Caco-2 (cell line): Measurements from ENCODE around the gene ETV6. TPM values are rescaled to one million over a fixed set of nuclear protein-coding genes. Genes with fewer than 3 reads are reported as not detected.

ENCODE experiments used
- BruUV-seq: library from RNA; stranded (reverse); fragments of 400-500 nt; replicated peaks from 2 replicates; lab custom pipeline; 2021; lab: Mats Ljungman, UMichigan
- CTCF ChIA-PET: fragments of 300-600 bp; sonication (Branson Sonifier 250); formaldehyde crosslinking; loops from one replicate; lab custom pipeline; 2022; ENCODE audit warnings: antibody characterized with exemption; lab: Charles Lee
- POLR2A ChIA-PET: fragments of 300-600 bp; sonication (Branson Sonifier 250); formaldehyde crosslinking; loops from one replicate; lab custom pipeline; 2022; ENCODE audit warnings: antibody characterized with exemption; lab: Charles Lee
- DNase-seq, 2 experiments: peaks; one replicate each; pipeline versions ENCODE4 v3.0.0 to v3.0.0-alpha.2; 2020 to 2022
- H3K27me3 ChIP-seq: replicated peaks from 2 replicates; pipeline ENCODE4 v1.6.0; 2011; ENCODE audit warnings: low read length; ENCODE audit not compliant: control insufficient read depth, insufficient read depth
- H3K36me3 ChIP-seq: 2 replicates; pipeline ENCODE4 v1.5.1; 2011; ENCODE audit warnings: low read length; ENCODE audit not compliant: control insufficient read depth, insufficient read depth
- H3K4me1 ChIP-seq: fragments of 250-450 bp; sonication (Bioruptor Pico); 2 replicates; pipeline ENCODE4 v1.5.1; 2020; ENCODE audit warnings: mild to moderate bottlenecking
- H3K4me3 ChIP-seq: 2 replicates; pipeline ENCODE4 v1.5.1; 2011; ENCODE audit warnings: low read depth, mild to moderate bottlenecking, control low read depth, low read length
- H3K9me3 ChIP-seq: fragments of 250-450 bp; sonication (Bioruptor Pico); 2 replicates; pipeline ENCODE4 v1.5.1; 2020; ENCODE audit warnings: mild to moderate bottlenecking, moderate library complexity
- H3K27ac Mint-ChIP-seq: one replicate; pipeline ENCODE4 v1.8.0; 2022; ENCODE audit warnings: mixed read lengths; ENCODE audit not compliant: unreplicated experiment
- H3K27me3 Mint-ChIP-seq: one replicate; pipeline ENCODE4 v1.8.0; 2022; ENCODE audit warnings: mixed read lengths; ENCODE audit not compliant: insufficient read depth, unreplicated experiment
- H3K36me3 Mint-ChIP-seq: one replicate; pipeline ENCODE4 v1.8.0; 2022; ENCODE audit warnings: mild to moderate bottlenecking, mixed read lengths; ENCODE audit not compliant: insufficient read depth, unreplicated experiment
- H3K4me1 Mint-ChIP-seq: one replicate; pipeline ENCODE4 v1.8.0; 2022; ENCODE audit warnings: low read depth, mixed read lengths; ENCODE audit not compliant: unreplicated experiment
- H3K4me3 Mint-ChIP-seq: one replicate; pipeline ENCODE4 v1.8.0; 2022; ENCODE audit warnings: mild to moderate bottlenecking, moderate library complexity, mixed read lengths; ENCODE audit not compliant: unreplicated experiment
- H3K9me3 Mint-ChIP-seq: one replicate; pipeline ENCODE4 v1.8.0; 2022; ENCODE audit warnings: mixed read lengths; ENCODE audit not compliant: unreplicated experiment
- intact Hi-C: fragments of 100-400 bp; cut with micrococcal nuclease; formaldehyde crosslinking; loops from one replicate; pipeline ENCODE4 v1.10.0; 2022; ENCODE audit not compliant: unreplicated experiment
- total RNA-seq: library from RNA; stranded (reverse); gene quantifications from 2 replicates; pipeline ENCODE4 v1.2.3, GENCODE V29; 2022
- TF ChIP-seq, protein P1 (sequence below), 2 experiments: fragments of 200-600 bp in 1 of 2; IDR thresholded peaks; 1 replicate in 1 of 2; 2 replicates in 1 of 2; pipeline versions ENCODE4 v1.5.1 to v1.8.0; 2011 to 2022; ENCODE audit warnings: antibody characterized with exemption in 1 of 2, control low read depth in 1 of 2, inconsistent platforms in 1 of 2, low read depth in 1 of 2, low read length in 1 of 2, mild to moderate bottlenecking in 1 of 2, moderate library complexity in 1 of 2; ENCODE audit not compliant: insufficient read depth in 1 of 2, severe bottlenecking in 1 of 2, unreplicated experiment in 1 of 2

Gene ETV6
- total RNA-seq, 1 experiment from 2014 or later: 15.6 TPM

DNA sequence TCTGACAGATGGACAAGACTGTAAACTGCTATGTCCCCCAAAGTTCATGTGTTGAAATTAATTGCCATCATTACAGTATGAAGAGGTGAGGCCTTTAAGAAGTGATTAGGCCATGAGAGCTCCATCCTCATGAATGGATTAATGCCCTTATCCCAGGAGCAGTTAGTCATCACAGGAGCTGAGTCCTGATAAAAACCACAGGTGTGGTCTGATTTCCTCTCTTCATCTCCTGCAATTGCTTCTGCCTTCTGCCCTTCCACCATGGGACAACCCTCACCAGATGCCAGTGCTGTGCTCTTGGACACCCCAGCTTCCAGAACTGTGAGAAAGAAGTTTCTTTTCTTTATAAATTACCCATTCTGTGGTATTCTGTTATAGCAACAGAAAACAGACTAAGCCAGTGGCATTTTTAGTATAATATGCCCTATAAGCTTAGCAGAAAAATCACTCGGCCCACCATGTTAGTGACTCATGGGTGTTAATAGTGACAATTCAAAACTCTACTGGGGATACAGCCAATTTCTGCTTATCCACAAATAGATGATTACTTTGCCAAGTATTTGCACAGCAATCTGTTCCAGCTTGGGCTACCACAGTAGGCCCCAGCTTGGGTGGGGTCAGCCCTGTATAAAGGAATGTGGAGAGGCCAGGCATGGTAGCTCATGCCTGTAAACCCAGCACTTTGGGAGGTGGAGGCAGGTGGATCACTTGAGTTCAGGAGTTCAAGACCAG is 292.3 kb downstream of the ETV6 start:
- no peak for DNase-seq
- POLR2A ChIA-PET: no interaction called here
- H3K4me3 Mint-ChIP-seq: no peak overlapping the region
- no peak overlapping the region for H3K27ac Mint-ChIP-seq
- H3K9me3 Mint-ChIP-seq: no peaks in the 10 kb centered on the region
- H3K36me3 Mint-ChIP-seq: no peaks in the 10 kb centered on the region
- Histone ChIP-seq H3K27me3 (0 out of 2 replicates have a peak, but pooled peaks cover 1% of the 10 kb centered on the region), H3K36me3 (no peaks in the 10 kb centered on the region), H3K9me3 (no peaks in the 10 kb centered on the region), H3K4me1 (no peaks in the 10 kb centered on the region), H3K4me3 (no peak overlapping the region)
- peaks cover 9% of the 10 kb centered on the region for H3K27me3 Mint-ChIP-seq
- H3K4me1 Mint-ChIP-seq: no peaks in the 10 kb centered on the region
- BruUV-seq: no TSS peak
- CTCF ChIA-PET: interaction anchor here (0.6 kb wide), 1 partner anchor 22 kb away, joined by 3 read pairs; no protein-coding TSS in a partner anchor
- intact Hi-C loops: no loop called here
- TF ChIP-seq, protein P1, sequence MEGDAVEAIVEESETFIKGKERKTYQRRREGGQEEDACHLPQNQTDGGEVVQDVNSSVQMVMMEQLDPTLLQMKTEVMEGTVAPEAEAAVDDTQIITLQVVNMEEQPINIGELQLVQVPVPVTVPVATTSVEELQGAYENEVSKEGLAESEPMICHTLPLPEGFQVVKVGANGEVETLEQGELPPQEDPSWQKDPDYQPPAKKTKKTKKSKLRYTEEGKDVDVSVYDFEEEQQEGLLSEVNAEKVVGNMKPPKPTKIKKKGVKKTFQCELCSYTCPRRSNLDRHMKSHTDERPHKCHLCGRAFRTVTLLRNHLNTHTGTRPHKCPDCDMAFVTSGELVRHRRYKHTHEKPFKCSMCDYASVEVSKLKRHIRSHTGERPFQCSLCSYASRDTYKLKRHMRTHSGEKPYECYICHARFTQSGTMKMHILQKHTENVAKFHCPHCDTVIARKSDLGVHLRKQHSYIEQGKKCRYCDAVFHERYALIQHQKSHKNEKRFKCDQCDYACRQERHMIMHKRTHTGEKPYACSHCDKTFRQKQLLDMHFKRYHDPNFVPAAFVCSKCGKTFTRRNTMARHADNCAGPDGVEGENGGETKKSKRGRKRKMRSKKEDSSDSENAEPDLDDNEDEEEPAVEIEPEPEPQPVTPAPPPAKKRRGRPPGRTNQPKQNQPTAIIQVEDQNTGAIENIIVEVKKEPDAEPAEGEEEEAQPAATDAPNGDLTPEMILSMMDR (IDR thresholded peaks at IDR 0.05; ENCODE audit: insufficient read depth in 1 of 2, low read depth in 1 of 2, low read length in 1 of 2, severe bottlenecking in 1 of 2, unreplicated experiment in 1 of 2): no peak

- no peaks in the 10 kb centered on the region for H3K9me3 Mint-ChIP-seq
- Histone ChIP-seq H3K4me1 (no peaks in the 10 kb centered on the region), H3K4me3 (no peak overlapping the region), H3K9me3 (no peaks in the 10 kb centered on the region), H3K36me3 (no peaks in the 10 kb centered on the region), H3K27me3 (0 out of 2 replicates have a peak, but pooled peaks cover 1% of the 10 kb centered on the region)
- CTCF ChIA-PET: no interaction called here
- TF ChIP-seq, protein P1 (IDR thresholded peaks at IDR 0.05; ENCODE audit: insufficient read depth in 1 of 2, low read depth in 1 of 2, low read length in 1 of 2, severe bottlenecking in 1 of 2, unreplicated experiment in 1 of 2): no peak
- H3K4me1 Mint-ChIP-seq: peaks cover 7% of the 10 kb centered on the region
- peaks cover 14% of the 10 kb centered on the region for H3K27me3 Mint-ChIP-seq
- POLR2A ChIA-PET: no interaction called here
- intact Hi-C loops: no loop called here
- no peaks in the 10 kb centered on the region for H3K36me3 Mint-ChIP-seq
- DNase-seq: no peak
- H3K27ac Mint-ChIP-seq: no peak overlapping the region
- no TSS peak for BruUV-seq
- H3K4me3 Mint-ChIP-seq: no peak overlapping the region
Measured at GRCh38 chr12:11943919-11944700, 294.6 kb downstream of the ETV6 start.
